ENCODE measurements around the gene ITGAE.

The ITGAE gene

DNA sequence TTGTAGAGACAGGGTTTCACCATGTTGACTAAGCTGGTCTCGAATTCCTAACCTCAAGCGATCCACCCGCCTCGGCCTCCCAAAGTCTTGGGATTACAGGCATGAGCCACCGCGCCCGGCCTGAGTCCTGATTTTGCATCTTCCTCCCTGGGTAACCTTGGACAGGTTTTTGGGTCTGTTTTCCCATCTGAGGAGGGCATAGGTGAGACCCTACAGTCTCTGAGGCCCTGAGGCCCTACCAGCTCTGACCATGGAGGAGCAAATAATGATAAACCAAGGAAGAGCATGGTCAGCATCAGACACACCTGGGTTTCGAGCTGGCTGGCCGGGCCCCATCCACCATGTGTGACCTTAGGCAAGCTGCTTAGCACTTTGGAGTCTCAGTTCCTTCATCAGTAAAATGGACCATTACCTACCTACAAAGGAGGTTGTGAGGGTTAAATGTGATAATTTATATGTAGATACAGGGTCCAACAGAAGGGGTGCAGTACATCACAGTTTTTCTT is 46.2 kb upstream of the ITGAE start:
- ChIA-PET CTCF (interaction anchor here (0.5 to 7.0 kb wide), 19 partner anchors 16 to 1551 kb away, joined by 3 to 120 read pairs (median 5); partner anchors contain the start of gene CAMKK1), POLR2A (interaction anchor here (0.6 to 2.0 kb wide), 5 partner anchors 33 to 124 kb away, joined by 3 to 11 read pairs (median 4); partner anchors contain the start of gene HASPIN)
- Histone ChIP-seq H3K4me1 (ENCODE audit: control insufficient read depth, insufficient read depth, low read length) (peaks cover 6% of the 10 kb centered on the region), H3K9me3 (ENCODE audit: control insufficient read depth, insufficient read depth, low read depth, low read length) (no peaks in the 10 kb centered on the region), H3K36me3 (ENCODE audit: control insufficient read depth in 2 of 2, insufficient read depth in 1 of 2, low read length in 2 of 2) (peaks cover 20 to 22% of the 10 kb centered on the region in 2 experiments), H3K4me3 (ENCODE audit: low read depth, low read length) (no peak overlapping the region), H3K27ac (ENCODE audit: extremely low read depth, low read depth, low read length) (no peak overlapping the region)
- no peak for TF ChIP-seq BCL11A (tag by site-specific recombination; IDR thresholded peaks at IDR 0.05; ENCODE audit: low read depth)
- TF ChIP-seq ZNF549 (tag by site-specific recombination; IDR thresholded peaks at IDR 0.05): no peak
- TF ChIP-seq ZSCAN16 (tag by site-specific recombination; IDR thresholded peaks at IDR 0.05): no peak
- TF ChIP-seq KLF10 (tag by site-specific recombination; IDR thresholded peaks at IDR 0.05): no peak
- no peak for TF ChIP-seq ZNF214 (tag by site-specific recombination; IDR thresholded peaks at IDR 0.05; ENCODE audit: borderline replicate concordance)
- TF ChIP-seq ZNF76 (tag by site-specific recombination; IDR thresholded peaks at IDR 0.05; ENCODE audit: borderline replicate concordance, low read depth): no peak
- TF ChIP-seq SALL2 (tag by site-specific recombination; IDR thresholded peaks at IDR 0.05; ENCODE audit: borderline replicate concordance): no peak

DNA sequence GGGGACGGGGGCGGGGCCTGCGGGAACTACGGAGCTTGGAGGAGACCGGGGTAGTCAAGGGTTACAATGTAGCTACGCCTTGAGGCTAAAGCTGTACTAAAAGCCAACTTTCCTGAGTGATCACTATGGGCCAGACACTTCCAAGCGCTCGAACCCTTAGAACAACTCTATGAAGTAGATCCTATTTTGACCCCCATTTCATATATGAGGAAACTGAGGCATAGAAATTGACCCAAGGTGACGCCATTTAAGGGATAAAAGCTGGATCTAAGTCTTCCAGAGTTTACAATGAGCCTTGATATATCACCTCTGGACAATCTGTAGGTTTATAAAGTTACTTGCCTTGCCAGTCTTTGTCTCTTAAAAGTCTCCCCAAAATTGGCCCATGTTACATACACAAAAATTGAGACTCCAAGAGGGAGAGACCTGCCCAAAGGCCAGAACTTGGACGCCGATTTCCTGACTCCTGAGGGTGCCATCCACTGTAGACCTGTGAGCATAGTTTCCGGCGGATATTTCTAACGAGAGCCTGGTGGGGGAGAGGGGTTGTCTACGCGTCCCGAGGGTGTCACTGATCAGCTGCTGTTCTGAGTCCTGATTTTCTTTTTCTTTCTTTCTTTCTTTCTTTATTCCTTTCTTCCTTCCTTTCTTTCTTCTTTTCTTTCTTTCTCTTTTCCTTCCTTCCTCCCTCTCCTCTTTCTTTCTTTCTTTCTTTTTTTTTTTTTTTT is 45.6 kb upstream of the ITGAE start:
- peaks cover 6% of the 10 kb centered on the region for H3K4me1 ChIP-seq (ENCODE audit: control insufficient read depth, insufficient read depth, low read length)
- no peak overlapping the region for H3K27ac ChIP-seq (ENCODE audit: extremely low read depth, low read depth, low read length)
- ChIA-PET CTCF (interaction anchor here (0.5 to 7.0 kb wide), 30 partner anchors 9 to 1550 kb away, joined by 3 to 120 read pairs (median 4); partner anchors contain the start of gene CAMKK1), POLR2A (interaction anchor here (0.5 to 2.0 kb wide), 17 partner anchors 11 to 1080 kb away, joined by 3 to 13 read pairs (median 3); partner anchors contain the start of genes CAMKK1, CTNS, HASPIN and SHPK)
- H3K4me3 ChIP-seq (ENCODE audit: low read depth, low read length): no peak overlapping the region
- H3K9me3 ChIP-seq (ENCODE audit: control insufficient read depth, insufficient read depth, low read depth, low read length): no peaks in the 10 kb centered on the region
- peaks cover 26 to 28% of the 10 kb centered on the region in 2 experiments for H3K36me3 ChIP-seq (ENCODE audit: control insufficient read depth in 2 of 2, insufficient read depth in 1 of 2, low read length in 2 of 2)
- TF ChIP-seq, protein P1, sequence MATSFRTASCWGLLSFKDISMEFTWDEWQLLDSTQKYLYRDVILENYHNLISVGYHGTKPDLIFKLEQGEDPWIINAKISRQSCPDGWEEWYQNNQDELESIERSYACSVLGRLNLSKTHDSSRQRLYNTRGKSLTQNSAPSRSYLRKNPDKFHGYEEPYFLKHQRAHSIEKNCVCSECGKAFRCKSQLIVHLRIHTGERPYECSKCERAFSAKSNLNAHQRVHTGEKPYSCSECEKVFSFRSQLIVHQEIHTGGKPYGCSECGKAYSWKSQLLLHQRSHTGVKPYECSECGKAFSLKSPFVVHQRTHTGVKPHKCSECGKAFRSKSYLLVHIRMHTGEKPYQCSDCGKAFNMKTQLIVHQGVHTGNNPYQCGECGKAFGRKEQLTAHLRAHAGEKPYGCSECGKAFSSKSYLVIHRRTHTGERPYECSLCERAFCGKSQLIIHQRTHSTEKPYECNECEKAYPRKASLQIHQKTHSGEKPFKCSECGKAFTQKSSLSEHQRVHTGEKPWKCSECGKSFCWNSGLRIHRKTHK (tag by site-specific recombination; IDR thresholded peaks at IDR 0.05): no peak
- TF ChIP-seq ZNF366 (tag by site-specific recombination; conservative IDR thresholded peaks at IDR 0.05): peak; percentile 82

DNA sequence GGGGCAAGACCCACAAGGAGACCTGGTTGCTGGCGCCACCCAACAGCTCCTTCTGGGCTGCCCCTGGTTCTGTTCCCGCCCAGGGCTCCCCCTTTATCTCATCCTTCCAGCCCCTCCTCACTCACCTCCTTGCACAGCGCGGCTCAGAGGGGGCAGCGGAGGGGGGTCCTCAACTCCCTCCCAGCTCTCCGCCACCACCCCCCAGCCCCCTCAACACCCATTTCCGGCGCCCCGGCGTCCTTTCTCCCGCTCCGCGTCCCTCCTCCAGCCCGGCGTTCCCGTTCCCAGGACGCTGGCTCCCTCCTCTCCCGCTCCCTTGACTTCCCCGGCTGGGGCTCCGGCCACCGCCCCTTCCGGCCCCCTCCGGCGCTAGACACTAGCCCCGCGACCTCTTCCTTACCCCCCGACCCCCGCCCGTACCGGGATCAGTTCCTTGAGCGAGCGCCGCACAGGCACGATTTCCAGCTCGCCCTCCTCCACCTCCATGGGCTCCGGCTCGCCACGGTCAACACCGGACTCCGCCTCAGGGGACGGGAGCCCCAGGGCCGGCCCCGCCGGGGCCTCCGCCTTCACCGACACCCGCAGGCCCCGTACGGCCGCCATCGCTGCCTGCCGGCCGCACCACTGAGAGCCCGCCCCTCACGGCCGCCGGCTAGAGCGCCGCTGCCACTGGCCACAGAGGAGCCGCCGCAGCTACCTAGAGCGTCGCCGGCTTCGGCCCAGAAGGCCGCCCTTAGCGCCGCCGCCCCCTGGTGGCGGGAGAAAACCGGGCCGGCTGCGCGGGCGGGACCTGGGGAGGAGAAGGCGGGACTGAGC is 44.8 kb upstream of the ITGAE start, which contains the start of gene NCBP3:
Gene NCBP3 (minus strand): TSS at position 626 of the 816 bp plus-strand sequence. CDS start 23 bp downstream, at position 603.
- H3K36me3 ChIP-seq (ENCODE audit: control insufficient read depth in 2 of 2, insufficient read depth in 1 of 2, low read length in 2 of 2): peaks cover 34 to 36% of the 10 kb centered on the region in 2 experiments
- ChIA-PET CTCF (interaction anchor here (0.6 to 7.0 kb wide), 36 partner anchors 9 to 947 kb away, joined by 3 to 120 read pairs (median 5); partner anchors contain the start of gene CAMKK1), POLR2A (interaction anchor here (0.5 to 2.0 kb wide), 20 partner anchors 11 to 1218 kb away, joined by 3 to 13 read pairs (median 3); partner anchors contain the start of genes CAMKK1, CTNS, CYB5D2 and HASPIN)
- H3K27ac ChIP-seq (ENCODE audit: extremely low read depth, low read depth, low read length): peak within 1 kb of the TSS; percentile 84
- peaks cover 6% of the 10 kb centered on the region for H3K4me1 ChIP-seq (ENCODE audit: control insufficient read depth, insufficient read depth, low read length)
- H3K4me3 ChIP-seq (ENCODE audit: low read depth, low read length): peak within 1 kb of the TSS; percentile 96
- H3K9me3 ChIP-seq (ENCODE audit: control insufficient read depth, insufficient read depth, low read depth, low read length): no peaks in the 10 kb centered on the region
- no peak for TF ChIP-seq ZNF121 (tag by site-specific recombination; IDR thresholded peaks at IDR 0.05)
- no peak for TF ChIP-seq HOXA7 (CRISPR knock-in tag; IDR thresholded peaks at IDR 0.05; ENCODE audit: borderline replicate concordance)
- TF ChIP-seq ZBTB48 (tag by site-specific recombination; IDR thresholded peaks at IDR 0.05): peak; percentile 78
- TF ChIP-seq ZNF175 (tag by site-specific recombination; IDR thresholded peaks at IDR 0.05): no peak
- no peak for TF ChIP-seq ZNF664 (tag by site-specific recombination; IDR thresholded peaks at IDR 0.05)
- no peak for TF ChIP-seq ZNF157 (tag by site-specific recombination; IDR thresholded peaks at IDR 0.05)
- peak; percentile 59; the same call in 1 of the 2 replicates for TF ChIP-seq ZFP37 (tag by site-specific recombination; IDR thresholded peaks at IDR 0.05)
- TF ChIP-seq ZNF571 (tag by site-specific recombination; IDR thresholded peaks at IDR 0.05): no peak
- peak; percentile 69; the same call in 1 of the 2 replicates for TF ChIP-seq ZNF561 (tag by site-specific recombination; IDR thresholded peaks at IDR 0.05; ENCODE audit: borderline replicate concordance)
- TF ChIP-seq ZNF2 (tag by site-specific recombination; IDR thresholded peaks at IDR 0.05): peak; percentile 35; the same call in 1 of the 2 replicates
- TF ChIP-seq ZNF133 (tag by site-specific recombination; IDR thresholded peaks at IDR 0.05): no peak
- no peak for TF ChIP-seq ZNF132 (tag by site-specific recombination; IDR thresholded peaks at IDR 0.05; ENCODE audit: borderline replicate concordance)
- no peak for TF ChIP-seq ZNF311 (tag by site-specific recombination; IDR thresholded peaks at IDR 0.05; ENCODE audit: borderline replicate concordance)
- TF ChIP-seq ZNF670 (tag by site-specific recombination; IDR thresholded peaks at IDR 0.05; ENCODE audit: low read depth): no peak
- TF ChIP-seq ZNF416 (tag by site-specific recombination; IDR thresholded peaks at IDR 0.05): no peak
- TF ChIP-seq, protein P1 (tag by site-specific recombination; IDR thresholded peaks at IDR 0.05): no peak
- TF ChIP-seq, protein P2, sequence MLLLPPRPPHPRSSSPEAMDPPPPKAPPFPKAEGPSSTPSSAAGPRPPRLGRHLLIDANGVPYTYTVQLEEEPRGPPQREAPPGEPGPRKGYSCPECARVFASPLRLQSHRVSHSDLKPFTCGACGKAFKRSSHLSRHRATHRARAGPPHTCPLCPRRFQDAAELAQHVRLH (tag by site-specific recombination; IDR thresholded peaks at IDR 0.05): no peak
- TF ChIP-seq ZNF335 (tag by site-specific recombination; conservative IDR thresholded peaks at IDR 0.05): peak; percentile 92

Data from HEK293 (cell line).